ENCODE measurements around the gene APLP2. TPM values are rescaled to one million over a fixed set of nuclear protein-coding genes. Genes with fewer than 3 reads are reported as not detected.

Gene APLP2
- total and polyA plus RNA-seq, 2 of the 13 experiments (the other 11 are each of a cell fraction or from before 2014, with no cell fraction given): 315 to 594 TPM

- DNase-seq (ENCODE audit: low spot score) (no peak), ATAC-seq (no peak), FAIRE-seq (no peak)
- H3K27me3 ChIP-seq (ENCODE audit: control insufficient read depth in 1 of 2, insufficient read depth in 2 of 2, low read length in 2 of 2): no peaks in the 10 kb centered on the region
- WGBS (ENCODE audit: low lambda C conversion rate): 48% methylated on average over 1 of the region's 1 CpG
- ChIA-PET CTCF (ENCODE audit: low intra/inter-chr PET ratio, low total read pairs) (no interaction called here), POLR2A (interaction anchor here (3.9 kb wide), 1 partner anchor 46 kb away, joined by 17 read pairs; the partner anchor contains the start of gene PRDM10)
- H3K4me3 ChIP-seq (replicated peaks in 1 of 3; ENCODE audit: insufficient read depth in 1 of 3, low read depth in 2 of 3, low read length in 3 of 3): no peak overlapping the region
- no peaks in the 10 kb centered on the region for H4K20me1 ChIP-seq (ENCODE audit: insufficient read depth, low read length)
- TF ChIP-seq PCBP2 (optimal IDR thresholded peaks at IDR 0.05; ENCODE audit: low read depth, low read length, poor library complexity, severe bottlenecking) (peak; percentile 38), LRRFIP1 (CRISPR knock-in tag; conservative IDR thresholded peaks at IDR 0.05) (no peak), ZSCAN20 (CRISPR knock-in tag; IDR thresholded peaks at IDR 0.05; ENCODE audit: borderline replicate concordance) (no peak), MED13 (CRISPR knock-in tag; IDR thresholded peaks at IDR 0.05) (no peak), HNRNPK (IDR thresholded peaks at IDR 0.05; ENCODE audit: low read depth, low read length, poor library complexity, severe bottlenecking) (peak; percentile 89), MBD4 (IDR thresholded peaks at IDR 0.05; ENCODE audit: borderline replicate concordance, low read length) (no peak), ZKSCAN1 (IDR thresholded peaks at IDR 0.05; ENCODE audit: low read length) (no peak)
- intact Hi-C loops (cut with micrococcal nuclease; ENCODE audit: unreplicated experiment) (no loop called here), in situ Hi-C loops (cut with HindIII; ENCODE audit: extremely low pct_ligation_motif_present, low pct_unique_long_range_greater_than_20kb) (no loop called here)
- no peak overlapping the region for H2AFZ ChIP-seq (ENCODE audit: low read length)
- no peaks in the 10 kb centered on the region for H3K9me3 ChIP-seq (ENCODE audit: low read length)
- H3K4me1 ChIP-seq (ENCODE audit: insufficient read depth, low read length): no peaks in the 10 kb centered on the region; the same call in 1 of the 2 replicates
- H3K36me3 ChIP-seq (replicated peaks in 1 of 2; ENCODE audit: control insufficient read depth in 1 of 2, insufficient read depth in 2 of 2, low read length in 2 of 2): no peaks in the 10 kb centered on the region
- no peak overlapping the region for H3K9ac ChIP-seq (ENCODE audit: insufficient read depth, low read depth, low read length)
- H3K79me2 ChIP-seq (ENCODE audit: insufficient read depth, low read length): no peaks in the 10 kb centered on the region
- BruUV-seq (replicated peaks): no TSS peak
- no peak overlapping the region for H3K4me2 ChIP-seq (ENCODE audit: low read depth, low read length)
- H3K27ac ChIP-seq (ENCODE audit: extremely low read length, insufficient read depth, low read length): no peak overlapping the region
Measured at GRCh38 chr11:130049328-130049771, 20.3 kb upstream of the APLP2 start.

All from HepG2 (cell line).